AG04450 (cell line): ENCODE data around the gene C16orf87. TPM values are rescaled to one million over a fixed set of nuclear protein-coding genes. Genes with fewer than 3 reads are reported as not detected.

ENCODE experiments used
- CTCF ChIA-PET: fragments of 300-600, 350-600 bp; formaldehyde crosslinking; extraction: SDS; loops from one replicate; lab custom pipeline; 2022; ENCODE audit warnings: antibody characterized with exemption, inconsistent platforms; lab: Charles Lee
- POLR2A ChIA-PET: fragments of 350-600 bp; formaldehyde crosslinking; extraction: SDS; loops from one replicate; lab custom pipeline; 2021; ENCODE audit warnings: antibody characterized with exemption, inconsistent platforms; lab: Yijun Ruan, JAX
- DNase-seq: peaks from one replicate; pipeline ENCODE4 v3.0.0-alpha.2; 2011; ENCODE audit warnings: low read depth, low spot score
- H3K27ac ChIP-seq: one replicate; pipeline ENCODE4 v1.5.1; 2012; ENCODE audit warnings: low read depth, low read length, control low read depth
- H3K27me3 ChIP-seq: one replicate; pipeline ENCODE4 v1.6.0; 2012; ENCODE audit warnings: low read length; ENCODE audit not compliant: control insufficient read depth, insufficient read depth
- H3K4me3 ChIP-seq: 2 replicates; pipeline ENCODE4 v1.5.1; 2011; ENCODE audit warnings: mild to moderate bottlenecking, low read depth, low read length, control low read depth
- H3K9me3 ChIP-seq: 2 replicates; pipeline ENCODE4 v1.5.1; 2012; ENCODE audit warnings: low read length; ENCODE audit not compliant: control insufficient read depth, insufficient read depth
- CTCF ChIP-seq: IDR thresholded peaks from 2 replicates; pipeline ENCODE4 v1.5.1; 2011; ENCODE audit warnings: low read depth, low read length, control low read depth, inconsistent platforms
- polyA plus RNA-seq: library from polyadenylated mRNA; depleted of rRNA; stranded (reverse); fragments of >200 nt; gene quantifications from 2 replicates; pipeline ENCODE4 v1.2.3, GENCODE V29; 2011

Gene C16orf87
- polyA plus RNA-seq, 1 experiment = 21.7 TPM

- TF ChIP-seq CTCF = no peak
- Histone ChIP-seq H3K4me3 (no peak overlapping the region), H3K9me3 (no peaks in the 10 kb centered on the region), H3K27me3 (no peaks in the 10 kb centered on the region), H3K27ac (no peak overlapping the region)
- no peak for DNase-seq
- ChIA-PET CTCF (no interaction called here), POLR2A (no interaction called here)
Measured at GRCh38 chr16:46836534-46837530, 5.9 kb upstream of the C16orf87 start.

GRCh38 chr16:46833460-46833800, 2.5 kb upstream of the C16orf87 start:
- TF ChIP-seq CTCF = no peak
- no peaks in the 10 kb centered on the region; the same call in 1 of the 2 replicates for H3K9me3 ChIP-seq
- no peak for DNase-seq
- H3K27me3 ChIP-seq = no peaks in the 10 kb centered on the region
- POLR2A ChIA-PET = no interaction called here
- H3K4me3 ChIP-seq = no peak overlapping the region
- CTCF ChIA-PET = interaction anchor here (2.5 kb wide), 1 partner anchor 21 kb away, joined by 12 read pairs; no protein-coding TSS in a partner anchor
- no peak overlapping the region for H3K27ac ChIP-seq

GRCh38 chr16:46832757-46833459, 1.9 kb upstream of the C16orf87 start:
- Histone ChIP-seq H3K27ac (no peak overlapping the region), H3K27me3 (no peaks in the 10 kb centered on the region), H3K4me3 (no peak overlapping the region), H3K9me3 (no peaks in the 10 kb centered on the region; the same call in 1 of the 2 replicates)
- ChIA-PET POLR2A (no interaction called here), CTCF (interaction anchor here (0.9 to 2.5 kb wide), 3 partner anchors 11 to 159 kb away, joined by 3 to 12 read pairs (median 8); no protein-coding TSS in a partner anchor)
- TF ChIP-seq CTCF = no peak
- no peak for DNase-seq

GRCh38 chr16:46830417-46830901, 521 bp downstream of the C16orf87 start:
- TF ChIP-seq CTCF = no peak

More at GRCh38 chr16:46830417-46830901, 521 bp downstream of the C16orf87 start:
- peak overlapping the region; percentile 79 for H3K4me3 ChIP-seq
- no peaks in the 10 kb centered on the region; the same call in 1 of the 2 replicates for H3K9me3 ChIP-seq
- ChIA-PET POLR2A (interaction anchor here (0.6 to 1.0 kb wide), 2 partner anchors 14 to 87 kb away, joined by 3 to 7 read pairs; no protein-coding TSS in a partner anchor), CTCF (interaction anchor here (2.2 kb wide), 1 partner anchor 157 kb away, joined by 8 read pairs; no protein-coding TSS in a partner anchor)
- DNase-seq = no peak
- H3K27ac ChIP-seq = peak overlapping the region; percentile 40
- no peaks in the 10 kb centered on the region for H3K27me3 ChIP-seq
